ENCODE data around the gene FTCD.
"Not testable (repeated sequence)": the region's sequence is repeated elsewhere in the genome, so short reads cannot be mapped to it uniquely, and the experiment has no call there.

Gene FTCD, protein sequence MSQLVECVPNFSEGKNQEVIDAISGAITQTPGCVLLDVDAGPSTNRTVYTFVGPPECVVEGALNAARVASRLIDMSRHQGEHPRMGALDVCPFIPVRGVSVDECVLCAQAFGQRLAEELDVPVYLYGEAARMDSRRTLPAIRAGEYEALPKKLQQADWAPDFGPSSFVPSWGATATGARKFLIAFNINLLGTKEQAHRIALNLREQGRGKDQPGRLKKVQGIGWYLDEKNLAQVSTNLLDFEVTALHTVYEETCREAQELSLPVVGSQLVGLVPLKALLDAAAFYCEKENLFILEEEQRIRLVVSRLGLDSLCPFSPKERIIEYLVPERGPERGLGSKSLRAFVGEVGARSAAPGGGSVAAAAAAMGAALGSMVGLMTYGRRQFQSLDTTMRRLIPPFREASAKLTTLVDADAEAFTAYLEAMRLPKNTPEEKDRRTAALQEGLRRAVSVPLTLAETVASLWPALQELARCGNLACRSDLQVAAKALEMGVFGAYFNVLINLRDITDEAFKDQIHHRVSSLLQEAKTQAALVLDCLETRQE

DNA sequence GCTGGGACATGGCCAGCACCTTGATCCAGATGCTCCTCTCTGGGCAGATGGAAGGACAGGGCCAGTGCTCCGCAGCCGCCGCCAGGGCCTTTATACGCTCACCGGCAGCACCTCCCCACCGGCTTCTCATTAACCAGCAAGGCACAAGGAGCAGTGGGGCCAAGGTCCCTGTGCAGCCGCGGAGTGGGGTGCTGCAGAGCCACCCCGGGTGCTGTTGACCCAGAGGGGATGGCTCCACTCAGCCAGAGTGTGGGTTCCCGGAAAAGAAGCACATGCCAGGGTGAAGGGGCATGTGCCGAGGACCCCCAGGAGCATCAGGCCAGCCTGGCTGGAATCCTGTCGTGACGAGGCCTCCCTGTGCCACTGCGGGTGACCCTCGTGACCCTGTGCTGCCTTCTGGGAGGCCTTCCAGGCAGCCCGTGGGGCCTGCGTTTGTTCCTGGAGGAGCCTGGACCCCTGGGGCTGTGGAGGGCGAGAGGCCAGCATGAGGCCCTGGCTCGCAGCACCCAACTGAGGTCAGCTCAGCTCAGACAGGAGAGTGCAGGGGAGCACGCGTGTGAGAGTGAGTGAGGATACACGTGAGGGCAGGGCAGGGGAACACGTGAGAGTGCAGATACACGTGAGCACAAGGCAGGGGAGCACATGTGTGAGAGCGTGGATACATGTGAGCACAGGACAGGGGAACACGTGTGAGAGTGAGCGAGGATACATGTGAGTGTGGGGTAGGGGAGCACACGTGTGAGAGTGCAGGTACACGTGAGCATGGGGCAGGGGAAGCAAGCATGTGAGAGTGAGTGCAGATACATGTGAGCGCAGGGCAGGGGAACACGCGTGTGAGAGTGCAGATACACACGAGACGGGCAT is at the start of gene FTCD:
Gene FTCD, minus strand, starts transcription at position 66 of the 864 bp plus-strand sequence. Its CDS starts 56 bp downstream, at position 10.
- no peak for DNase-seq (ENCODE audit: low read depth)

DNA sequence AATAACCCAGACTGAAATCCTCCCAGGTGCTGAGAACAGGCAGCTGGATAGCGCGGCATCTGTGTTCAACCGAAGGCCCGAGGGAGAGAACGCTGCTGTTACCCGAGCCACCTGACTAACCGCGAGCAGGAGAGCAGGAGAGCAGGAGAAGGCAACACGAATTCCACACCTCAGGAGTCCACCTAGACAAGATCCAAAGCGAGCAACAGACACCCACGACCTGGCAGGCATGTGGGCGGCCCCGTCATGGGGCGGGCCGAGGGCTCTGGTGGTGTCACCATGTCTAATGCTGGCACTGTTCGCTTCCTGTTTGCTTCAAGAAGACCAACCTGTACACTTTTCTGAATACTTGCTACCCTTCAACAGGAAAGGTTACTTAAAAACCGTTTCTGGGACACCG is 49.8 kb upstream of the FTCD start:
- DNase-seq (ENCODE audit: low read depth), result no peak

DNA sequence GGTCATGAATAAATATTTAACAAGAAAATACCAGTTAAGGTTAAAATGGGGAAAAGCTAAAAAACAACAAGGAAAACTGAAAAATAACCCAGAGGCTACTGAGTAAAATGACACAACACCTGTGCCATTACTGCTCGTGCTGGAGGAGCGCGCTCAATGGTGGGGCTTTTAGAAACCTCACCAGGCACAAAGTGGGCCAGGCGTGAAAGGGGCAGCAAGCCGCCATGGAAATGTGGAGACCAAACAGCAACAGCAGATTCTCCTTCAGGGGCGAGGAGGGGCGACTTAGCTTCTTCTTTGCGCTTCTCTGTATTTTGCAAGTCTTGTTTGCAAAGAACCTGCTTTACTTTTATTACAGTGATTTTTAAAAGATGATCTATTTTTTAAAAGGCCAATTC is 47.8 kb upstream of the FTCD start:
- DNase-seq (ENCODE audit: low read depth), result no peak

DNA sequence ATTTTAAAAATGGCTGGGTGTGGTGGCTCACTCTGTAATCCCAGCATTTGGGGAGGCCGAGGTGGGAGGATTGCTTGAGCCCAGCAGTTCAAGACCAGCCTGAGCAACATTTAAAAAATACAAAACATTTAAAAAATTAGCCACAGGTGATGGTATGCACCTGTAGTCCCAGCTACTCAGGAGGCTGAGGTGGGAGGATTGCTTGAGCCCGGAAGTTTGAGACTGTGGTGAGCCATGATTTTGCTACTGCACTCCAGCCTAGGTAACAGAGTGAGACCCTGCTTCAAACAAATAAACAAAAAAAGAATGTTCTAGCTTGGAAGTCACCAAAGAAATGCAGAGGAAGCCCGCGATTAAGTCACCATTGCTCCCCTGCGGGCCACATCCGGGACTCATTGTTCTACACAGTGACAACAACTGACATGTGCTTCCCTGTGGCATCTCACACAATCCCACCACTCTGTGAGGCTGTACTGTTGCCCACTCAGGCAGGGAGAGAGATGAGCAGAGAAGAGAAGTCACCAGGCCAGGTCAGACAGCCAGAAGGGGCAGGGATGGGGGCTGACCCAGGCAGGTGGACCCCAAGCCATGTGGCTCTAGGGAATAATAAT is 47.3 kb upstream of the FTCD start:
- no peak for DNase-seq (ENCODE audit: low read depth)

DNA sequence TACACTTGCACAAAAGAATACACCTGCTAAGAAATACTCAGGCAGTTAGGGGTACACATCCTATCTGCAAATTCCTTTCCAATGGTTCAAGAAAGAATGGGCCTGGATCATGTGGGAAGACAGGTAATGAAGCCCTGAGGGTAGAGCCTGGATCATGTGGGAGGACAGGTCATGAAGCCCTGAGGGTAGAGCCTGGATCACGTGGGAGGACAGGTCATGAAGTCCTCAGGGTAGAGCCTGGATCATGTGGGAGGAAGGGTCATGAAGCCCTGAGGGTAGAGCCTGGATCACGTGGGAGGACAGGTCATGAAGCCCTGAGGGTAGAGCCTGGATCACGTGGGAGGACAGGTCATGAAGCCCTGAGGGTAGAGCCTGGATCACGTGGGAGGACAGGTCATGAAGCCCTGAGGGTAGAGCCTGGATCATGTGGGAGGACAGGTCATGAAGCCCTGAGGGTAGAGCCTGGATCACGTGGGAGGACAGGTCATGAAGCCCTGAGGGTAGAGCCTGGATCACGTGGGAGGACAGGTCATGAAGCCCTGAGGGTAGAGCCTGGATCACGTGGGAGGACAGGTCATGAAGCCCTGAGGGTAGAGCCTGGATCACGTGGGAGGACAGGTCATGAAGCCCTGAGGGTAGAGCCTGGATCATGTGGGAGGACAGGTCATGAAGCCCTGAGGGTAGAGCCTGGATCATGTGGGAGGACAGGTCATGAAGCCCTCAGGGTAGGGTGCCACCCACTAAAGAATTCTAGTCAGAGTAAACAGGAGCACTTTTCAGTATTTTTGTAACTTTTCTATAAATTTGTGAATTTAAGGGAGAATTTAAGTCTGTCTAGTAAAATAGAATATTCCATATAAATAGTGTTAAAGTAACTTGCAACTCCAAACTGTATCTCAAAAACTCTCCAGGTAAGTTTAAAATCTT is 45.8 kb upstream of the FTCD start:
- not testable (repeated sequence) for DNase-seq (ENCODE audit: low read depth)

DNA sequence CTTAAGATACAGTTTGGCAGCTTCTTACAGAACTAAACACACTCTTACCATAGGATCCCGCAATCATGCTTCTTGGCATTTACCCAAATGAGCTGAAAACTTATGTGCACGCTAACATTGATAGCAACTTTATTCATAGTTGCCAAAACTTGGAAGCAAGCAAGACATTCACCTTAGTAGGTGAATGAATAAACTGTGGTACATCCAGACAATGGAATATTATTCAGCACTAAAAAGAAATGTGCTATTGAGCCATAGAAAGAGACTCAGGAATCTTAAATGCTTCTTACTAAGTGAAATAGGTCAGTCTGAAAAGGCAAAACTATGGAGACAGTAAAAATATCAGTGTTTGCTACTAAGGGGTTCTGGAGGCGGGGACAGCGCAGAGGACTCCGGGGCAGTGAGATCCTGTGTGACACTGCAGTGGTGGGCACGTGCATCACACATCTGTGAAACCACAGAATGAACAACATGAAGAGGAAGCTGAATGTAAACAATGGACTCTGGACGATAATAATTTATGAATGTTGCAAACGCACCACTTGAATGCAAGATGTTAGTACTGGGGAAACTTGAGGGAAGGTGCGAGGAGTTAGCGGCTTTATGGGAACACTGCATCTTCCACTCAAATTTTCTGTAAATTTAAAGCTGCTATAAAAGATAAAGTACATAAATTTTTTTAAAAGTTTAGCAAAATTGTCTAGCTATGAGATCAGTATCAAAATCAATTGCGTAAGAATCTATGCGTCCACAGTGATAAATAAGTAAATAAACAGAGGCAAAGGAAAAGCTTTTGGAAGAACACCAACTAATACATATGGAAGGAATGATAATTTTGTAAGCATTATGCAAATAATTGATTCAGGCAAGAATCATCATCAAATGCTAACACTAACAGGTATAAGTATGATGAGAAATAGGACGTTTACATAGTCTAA is 44.3 kb upstream of the FTCD start:
- no peak for DNase-seq (ENCODE audit: low read depth)

DNA sequence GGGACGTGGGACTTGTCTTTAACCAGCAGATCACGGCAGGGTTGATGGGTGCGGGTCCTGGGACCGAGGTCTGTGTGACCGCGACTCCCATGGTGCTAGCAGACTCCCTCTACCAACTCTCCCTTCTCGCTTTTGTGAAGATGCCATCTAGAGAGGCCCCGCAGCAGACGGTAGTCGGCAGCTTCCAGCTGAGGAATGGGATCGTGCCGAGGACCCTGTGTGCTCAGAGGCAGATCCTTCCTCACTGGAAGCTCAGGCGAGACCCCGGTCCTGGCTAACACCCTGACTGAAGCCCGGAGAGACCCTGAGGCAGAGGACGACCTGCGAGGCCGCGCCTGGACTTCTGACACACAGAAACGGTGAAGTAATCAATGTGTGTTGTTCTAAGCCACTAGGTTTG is 41.4 kb upstream of the FTCD start:
- DNase-seq (ENCODE audit: low read depth), result no peak

DNA sequence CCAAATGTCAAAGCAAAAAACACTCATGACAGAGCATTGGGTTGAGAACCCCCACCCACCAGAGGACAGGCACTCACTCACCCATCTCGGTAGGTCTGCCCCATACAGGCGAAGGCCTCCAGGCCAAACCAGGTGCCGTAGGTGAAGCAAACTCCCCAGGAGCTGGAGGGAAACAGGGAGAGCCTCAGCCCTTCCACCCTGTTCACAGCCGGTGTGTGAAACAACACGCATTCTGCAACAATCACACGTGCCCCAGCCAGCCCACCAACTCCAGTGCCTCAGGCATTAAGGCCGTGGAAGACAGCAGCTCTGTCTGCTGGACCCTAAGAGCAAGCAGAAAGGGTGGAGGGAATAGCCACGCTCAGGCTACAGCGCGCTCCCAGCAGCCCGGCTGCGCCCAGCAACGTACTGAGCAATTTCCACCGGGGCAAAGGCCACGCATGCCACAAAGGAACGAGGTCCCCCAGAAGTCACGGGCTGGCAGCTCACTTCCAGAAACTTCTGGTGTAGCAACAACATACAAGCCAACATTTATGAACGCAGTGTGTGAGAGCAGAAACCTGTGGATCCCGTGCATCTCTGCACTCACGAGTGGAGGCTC is 40.3 kb upstream of the FTCD start:
- DNase-seq (ENCODE audit: low read depth), result no peak

DNA sequence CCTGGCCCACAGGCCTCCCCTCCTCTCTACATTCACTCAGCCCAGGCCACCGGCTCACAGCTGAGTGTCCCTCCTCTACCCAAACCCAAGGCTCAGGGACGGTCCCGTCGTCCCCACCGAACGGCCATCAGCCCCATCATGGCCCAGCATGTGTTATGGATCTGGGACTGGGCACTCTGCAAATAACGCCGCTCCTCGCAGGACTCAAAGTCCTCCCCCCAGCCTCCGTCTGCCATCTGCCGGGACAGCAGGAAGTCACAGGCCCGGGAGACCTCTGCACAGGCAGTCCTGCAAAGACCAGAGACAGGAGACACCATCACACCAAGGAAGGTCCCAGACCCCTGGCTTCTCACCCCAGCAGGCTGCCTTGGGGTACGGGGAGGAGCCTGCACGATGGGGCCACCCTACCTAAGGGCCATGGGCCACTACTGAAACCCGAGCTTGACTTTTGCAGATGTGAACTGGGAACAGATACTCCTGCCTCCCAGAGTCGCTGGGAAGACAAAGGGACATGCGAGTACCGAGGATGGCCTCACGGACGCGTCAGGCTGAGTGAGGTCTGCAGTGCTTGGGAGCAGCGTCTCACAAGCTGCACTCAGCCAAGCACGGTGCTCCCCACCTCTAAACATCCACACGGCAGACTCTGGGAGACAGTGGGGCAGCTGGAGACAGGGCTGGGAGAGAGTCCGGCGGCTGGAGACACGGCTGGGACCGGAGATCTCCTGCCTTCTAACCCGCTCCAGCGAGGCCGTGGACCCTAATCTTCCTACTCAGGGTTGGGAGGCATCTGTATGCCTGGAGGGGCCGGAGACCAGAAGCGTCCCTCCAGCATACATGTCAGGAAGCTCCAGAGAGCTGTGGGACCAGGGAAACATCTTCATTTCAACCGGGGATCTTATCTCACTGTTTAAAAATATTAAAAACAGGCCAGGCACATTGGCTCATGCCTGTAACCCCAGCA is 39.3 kb upstream of the FTCD start:
- no peak for DNase-seq (ENCODE audit: low read depth)

DNA sequence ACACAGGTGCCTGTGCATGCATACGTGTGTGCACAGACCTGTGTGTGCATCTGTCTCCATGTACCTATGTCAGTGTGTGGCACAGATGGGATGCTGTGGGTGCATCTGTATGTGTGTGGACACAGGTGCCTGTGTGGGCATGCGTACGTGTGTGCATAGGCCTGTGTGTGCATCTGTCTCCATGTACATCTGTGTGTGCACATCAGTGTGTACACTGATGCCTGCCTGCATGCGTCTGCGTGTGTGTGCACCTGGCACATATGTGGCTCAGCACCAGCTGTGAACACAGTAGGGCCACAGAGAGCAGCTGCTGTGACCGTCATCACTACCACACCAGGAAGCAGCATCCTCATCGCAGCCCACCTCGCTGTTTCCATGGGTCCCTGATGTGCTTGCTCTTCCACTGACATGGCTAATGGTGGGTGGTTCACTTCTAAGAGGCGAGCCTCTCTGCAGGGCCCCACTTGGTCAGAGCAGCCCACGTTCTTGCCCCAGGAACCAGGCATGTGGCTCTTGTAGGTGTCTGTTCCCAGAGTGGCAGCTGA is 38.5 kb upstream of the FTCD start:
- no peak for DNase-seq (ENCODE audit: low read depth)

DNA sequence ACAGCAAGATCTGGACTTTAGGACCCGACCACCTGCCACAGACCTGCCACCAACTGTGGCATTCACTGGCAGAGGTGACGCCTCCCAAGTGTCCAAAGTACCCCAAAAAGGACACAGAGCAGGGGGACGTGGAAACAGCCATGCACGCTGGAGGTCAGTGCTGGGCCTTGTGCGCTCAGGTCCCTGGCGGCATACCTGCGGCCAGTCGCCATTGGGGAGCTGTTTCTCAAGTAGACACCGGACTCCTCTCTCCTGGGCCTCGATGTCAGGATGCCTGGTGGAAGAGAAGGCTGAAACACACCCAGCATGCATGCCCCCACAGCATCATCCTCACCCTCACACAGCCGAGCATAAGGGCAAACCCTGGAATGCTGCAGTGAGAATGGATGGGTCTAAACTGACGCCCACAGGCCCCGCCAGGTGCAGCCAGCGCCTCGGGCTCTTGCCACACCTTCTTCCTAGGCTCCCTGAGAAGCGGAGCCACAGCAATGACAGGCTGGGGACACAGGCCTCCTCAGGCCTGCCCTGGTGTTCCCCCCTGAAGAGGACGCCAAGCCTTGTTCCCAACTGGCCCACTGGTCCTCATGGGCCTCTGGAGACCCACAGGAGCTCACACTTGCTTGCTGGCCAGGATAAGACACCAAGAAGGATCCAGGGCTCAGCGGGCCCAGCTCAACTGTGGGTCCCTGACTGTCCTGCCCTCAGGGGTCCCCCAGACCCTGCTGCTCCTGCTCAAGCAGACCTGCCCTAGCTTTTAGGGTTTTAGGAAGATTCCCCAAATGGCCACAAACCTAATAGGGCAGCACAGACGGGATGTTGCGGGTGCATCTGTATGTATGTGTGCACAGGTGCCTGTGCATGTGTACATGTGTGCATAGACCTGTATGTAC is 36.6 kb upstream of the FTCD start:
- DNase-seq (ENCODE audit: low read depth), result no peak

DNA sequence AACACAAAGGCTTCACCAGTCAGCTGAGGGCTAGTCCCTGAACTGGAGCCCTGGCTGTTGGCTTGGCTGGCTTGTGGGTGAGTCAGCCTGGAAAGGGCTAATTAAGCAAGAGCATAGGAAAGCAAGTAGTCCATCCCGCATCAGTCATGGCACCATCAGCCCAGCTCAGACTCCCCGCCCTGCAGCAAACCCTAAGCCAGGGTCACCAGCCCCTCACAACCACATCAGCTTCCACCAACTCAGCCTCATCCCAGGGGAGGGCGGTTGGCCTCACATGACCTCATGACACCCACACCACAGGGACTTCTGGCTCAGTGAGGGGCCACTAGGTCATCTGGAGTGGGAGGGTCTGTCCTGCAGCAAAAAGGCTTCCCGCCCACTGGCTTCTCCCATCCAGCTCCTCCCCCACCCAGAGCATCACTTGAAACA is 35.9 kb upstream of the FTCD start:
- no peak for DNase-seq (ENCODE audit: low read depth)

DNA sequence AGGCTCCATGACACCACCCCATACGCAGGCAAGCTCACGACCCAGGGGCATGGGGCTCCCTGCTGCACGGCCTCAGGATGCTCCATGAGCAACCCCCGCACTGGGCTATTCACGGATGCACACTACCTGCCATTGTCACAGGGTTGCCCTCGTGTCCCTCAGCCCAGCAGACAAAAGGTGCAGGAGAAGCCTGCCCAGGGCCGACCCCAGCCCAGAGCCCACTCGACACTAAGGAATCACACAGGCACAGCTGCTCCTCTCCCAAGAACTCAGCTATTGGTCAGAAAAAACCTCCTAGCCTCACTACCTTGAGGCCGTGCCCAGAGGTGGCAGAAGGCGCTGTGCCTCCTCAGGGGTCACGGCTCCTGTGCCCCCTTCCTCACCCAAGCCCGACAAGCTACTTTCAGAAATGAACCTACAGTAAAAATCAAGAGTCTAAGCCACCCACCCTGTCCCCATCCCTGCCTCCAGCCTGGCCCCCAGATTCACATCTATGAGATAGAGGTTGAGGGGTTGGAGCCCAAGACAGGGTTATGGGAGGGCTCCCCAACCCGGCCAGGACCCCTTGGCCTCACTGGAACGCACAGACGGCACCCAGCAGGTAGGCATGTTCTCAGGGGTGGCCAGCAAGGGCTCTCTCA is 35.2 kb upstream of the FTCD start:
- no peak for DNase-seq (ENCODE audit: low read depth)

DNA sequence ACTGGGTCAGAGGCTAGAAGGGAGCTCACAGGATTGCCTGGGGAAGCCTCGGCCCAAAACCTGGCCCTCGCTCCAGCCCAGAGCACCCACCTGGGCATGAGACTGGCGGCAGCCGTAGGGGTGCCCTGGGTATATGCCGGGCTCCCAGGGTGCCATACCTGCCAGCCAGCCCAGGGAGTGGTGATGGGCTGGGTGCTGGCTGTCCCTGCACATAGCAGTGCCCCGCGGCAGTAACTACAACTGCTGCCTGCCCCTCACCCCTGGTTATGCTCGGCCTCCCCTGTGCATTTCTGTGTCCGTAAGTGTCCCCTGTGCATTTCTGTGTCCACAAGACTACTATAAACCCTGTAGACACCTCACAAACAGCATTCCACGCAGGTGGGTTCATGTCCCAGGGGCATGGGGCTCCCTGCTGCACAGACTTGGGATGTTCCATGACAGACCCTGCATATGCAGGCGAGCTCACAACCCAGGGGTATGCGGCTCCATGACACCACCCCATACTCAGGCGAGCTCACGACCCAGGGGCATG is 34.6 kb upstream of the FTCD start:
- DNase-seq (ENCODE audit: low read depth), result no peak

DNA sequence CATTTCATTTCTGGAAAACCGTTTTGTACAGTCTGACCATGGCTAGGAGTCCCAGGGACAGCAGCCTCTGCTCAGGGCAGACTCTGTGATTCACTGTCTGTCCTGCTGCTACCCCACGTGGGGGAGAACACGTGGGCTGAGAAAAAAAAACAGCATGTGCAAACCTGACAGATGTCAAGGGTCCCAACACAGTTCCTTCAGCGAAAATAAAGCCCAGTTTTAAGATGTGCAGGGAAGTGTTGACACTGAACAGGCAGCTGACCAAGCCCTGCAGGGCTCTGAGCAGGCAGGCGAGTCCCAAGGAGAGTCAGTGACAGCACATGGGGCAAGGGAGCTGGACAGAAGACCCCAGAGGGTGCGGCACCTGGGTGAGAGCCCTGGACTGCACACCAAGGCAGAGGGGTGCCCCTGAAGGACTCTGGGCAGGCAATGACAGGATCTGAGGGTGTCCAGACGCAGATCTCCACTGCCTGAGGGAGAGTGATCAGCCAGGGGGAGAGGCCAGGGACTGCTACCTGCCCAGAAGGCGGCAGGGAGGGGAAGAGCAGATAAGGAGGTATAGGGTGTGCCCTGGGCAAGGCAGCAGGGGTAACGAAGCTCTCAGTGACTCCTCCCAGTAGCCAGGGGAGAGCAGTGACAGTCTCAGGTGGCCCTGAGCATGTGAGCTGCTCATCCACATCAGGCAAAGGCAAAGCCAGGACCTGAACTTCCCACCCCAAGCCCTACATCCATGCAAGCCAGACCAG is 34.0 kb upstream of the FTCD start:
- no peak for DNase-seq (ENCODE audit: low read depth)

Measured in activated T-helper 9 cell treated with anti-CD3 and anti-CD28 coated beads, Interleukin-2, amount 50 U/mL, for 16 hours (primary cell).